Measurements from ENCODE around the gene DNAL1.

DNAL1 gene

GRCh38 chr14:73667854-73668253, 23.1 kb downstream of the DNAL1 start:
- TF ChIP-seq CTCF (IDR thresholded peaks at IDR 0.05), result no peak
- Histone ChIP-seq H3K9me3 (no peaks in the 10 kb centered on the region), H3K27me3 (no peaks in the 10 kb centered on the region), H3K4me1 (no peaks in the 10 kb centered on the region), H3K27ac (no peak overlapping the region), H3K4me3 (no peak overlapping the region), H3K36me3 (peaks cover 3 to 41% (median 7%) of the 10 kb centered on the region in 3 donors)
- no peak for DNase-seq
- intact Hi-C loops (cut with DNase I; ENCODE audit: low total_unique reads), result no loop called here

- Histone ChIP-seq H3K4me3 (no peak overlapping the region), H3K9me3 (no peaks in the 10 kb centered on the region), H3K27ac (no peak overlapping the region), H3K4me1 (no peaks in the 10 kb centered on the region), H3K27me3 (no peaks in the 10 kb centered on the region), H3K36me3 (peaks cover 7 to 36% (median 8%) of the 10 kb centered on the region in 3 donors)
- intact Hi-C loops (cut with DNase I; ENCODE audit: low total_unique reads), result no loop called here
- no peak for TF ChIP-seq CTCF (IDR thresholded peaks at IDR 0.05)
- no peak for DNase-seq
Observed at GRCh38 chr14:73674986-73675385, 30.2 kb downstream of the DNAL1 start.

GRCh38 chr14:73678698-73679097, 33.9 kb downstream of the DNAL1 start:
- no peak for TF ChIP-seq CTCF (IDR thresholded peaks at IDR 0.05)
- intact Hi-C loops (cut with DNase I; ENCODE audit: low total_unique reads), result no loop called here
- DNase-seq, result no peak

GRCh38 chr14:73680821-73681220, 36.0 kb downstream of the DNAL1 start:
- TF ChIP-seq CTCF (IDR thresholded peaks at IDR 0.05), result no peak
- intact Hi-C loops (cut with DNase I; ENCODE audit: low total_unique reads), result no loop called here
- Histone ChIP-seq H3K27ac (no peak overlapping the region), H3K27me3 (no peaks in the 10 kb centered on the region), H3K4me1 (no peaks in the 10 kb centered on the region), H3K4me3 (no peak overlapping the region), H3K9me3 (no peaks in the 10 kb centered on the region), H3K36me3 (peaks cover 0 to 5% (median 3%) of the 10 kb centered on the region in 3 donors)
- no peak for DNase-seq

More at GRCh38 chr14:73678698-73679097, 33.9 kb downstream of the DNAL1 start:
- Histone ChIP-seq H3K27ac (no peak overlapping the region), H3K36me3 (peaks cover 0 to 22% (median 1%) of the 10 kb centered on the region in 3 donors), H3K4me1 (no peaks in the 10 kb centered on the region), H3K9me3 (no peaks in the 10 kb centered on the region), H3K27me3 (no peaks in the 10 kb centered on the region), H3K4me3 (no peak overlapping the region)

GRCh38 chr14:73684627-73685026, 39.8 kb downstream of the DNAL1 start:
- intact Hi-C loops (cut with DNase I; ENCODE audit: low total_unique reads), result no loop called here
- Histone ChIP-seq H3K36me3 (peaks cover 8 to 19% (median 12%) of the 10 kb centered on the region in 3 donors), H3K4me3 (no peak overlapping the region), H3K9me3 (no peaks in the 10 kb centered on the region), H3K27me3 (no peaks in the 10 kb centered on the region), H3K27ac (no peak overlapping the region), H3K4me1 (no peaks in the 10 kb centered on the region)
- no peak for DNase-seq
- TF ChIP-seq CTCF (IDR thresholded peaks at IDR 0.05), result no peak

- no peak overlapping the region for H3K27ac ChIP-seq
- intact Hi-C loops (cut with DNase I; ENCODE audit: low total_unique reads), result no loop called here
Observed at GRCh38 chr14:73685328-73685727, 40.5 kb downstream of the DNAL1 start.

More at GRCh38 chr14:73685328-73685727, 40.5 kb downstream of the DNAL1 start:
- Histone ChIP-seq H3K27me3 (no peaks in the 10 kb centered on the region), H3K4me3 (no peak overlapping the region), H3K36me3 (peaks cover 8 to 23% (median 17%) of the 10 kb centered on the region in 3 donors), H3K9me3 (no peaks in the 10 kb centered on the region), H3K4me1 (no peaks in the 10 kb centered on the region)
- no peak for TF ChIP-seq CTCF (IDR thresholded peaks at IDR 0.05)
- no peak for DNase-seq

All from tibial artery (tissue), 4 donors.